GM21423 (cell line): ENCODE data around the gene TLR10.
"Not testable (repeated sequence)": the region's sequence is repeated elsewhere in the genome, so short reads cannot be mapped to it uniquely, and the experiment has no call there.

ENCODE experiments used
- ATAC-seq: cut with Tn5 transposase; IDR thresholded peaks from one replicate; pipeline ENCODE4 v1.9.1; 2021; ENCODE audit warnings: mild to moderate bottlenecking, moderate library complexity; ENCODE audit not compliant: unreplicated experiment

Gene TLR10

GRCh38 chr4:38803833-38804653 is 21.3 kb upstream of the TLR10 start:
- peak; percentile 64 for ATAC-seq

GRCh38 chr4:38802561-38803355 is 20.0 kb upstream of the TLR10 start:
- no peak for ATAC-seq

- ATAC-seq: no peak
These were observed 18.2 kb upstream of the TLR10 start for GRCh38 chr4:38800961-38801450.

GRCh38 chr4:38800366-38800765 is 17.6 kb upstream of the TLR10 start:
- no peak for ATAC-seq

GRCh38 chr4:38795087-38795486 is 12.3 kb upstream of the TLR10 start:
- ATAC-seq: no peak

GRCh38 chr4:38794051-38794450 is 11.3 kb upstream of the TLR10 start:
- ATAC-seq: no peak

GRCh38 chr4:38791010-38791409 is 8.2 kb upstream of the TLR10 start:
- no peak for ATAC-seq

- ATAC-seq: no peak
These were observed 5.5 kb upstream of the TLR10 start for GRCh38 chr4:38788317-38788716.

- no peak for ATAC-seq
These were observed 4.9 kb upstream of the TLR10 start for GRCh38 chr4:38787693-38788092.

GRCh38 chr4:38785901-38786402 is 3.2 kb upstream of the TLR10 start:
- peak; percentile 59 for ATAC-seq

GRCh38 chr4:38785041-38785790 is 2.4 kb upstream of the TLR10 start:
- ATAC-seq: no peak

- no peak for ATAC-seq
These were observed 1.4 kb upstream of the TLR10 start for GRCh38 chr4:38784141-38784540.

GRCh38 chr4:38783109-38783460 is 295 bp upstream of the TLR10 start:
- ATAC-seq: no peak

GRCh38 chr4:38781854-38782261 is 932 bp downstream of the TLR10 start:
- ATAC-seq: no peak

GRCh38 chr4:38780833-38781484 is 1.8 kb downstream of the TLR10 start:
- ATAC-seq: no peak

GRCh38 chr4:38779790-38780189 is 3.0 kb downstream of the TLR10 start:
- ATAC-seq: no peak

- ATAC-seq: not testable (repeated sequence)
These were observed 4.9 kb downstream of the TLR10 start for GRCh38 chr4:38777925-38778324.

- no peak for ATAC-seq
These were observed 7.5 kb downstream of the TLR10 start for GRCh38 chr4:38775326-38775725.

GRCh38 chr4:38774181-38774955 is 8.4 kb downstream of the TLR10 start:
- no peak for ATAC-seq

- not testable (repeated sequence) for ATAC-seq
These were observed 12.5 kb downstream of the TLR10 start for GRCh38 chr4:38770281-38770680.
